Left lung (tissue), 10 donors: ENCODE data around the gene USP30. TPM values are rescaled to one million over a fixed set of nuclear protein-coding genes. Genes with fewer than 3 reads are reported as not detected.
"Not testable (repeated sequence)": the region's sequence is repeated elsewhere in the genome, so short reads cannot be mapped to it uniquely, and the experiment has no call there.

Source experiments
- ATAC-seq: fragments of 200-7000 bp; cut with Tn5 transposase; one replicate; pipeline ENCODE4 v1.9.1; 2020; ENCODE audit warnings: moderate library complexity
- DNase-seq, 4 donors: peaks; one replicate each; pipeline ENCODE4 v3.0.0-alpha.2; 2013 to 2020
- H3K27ac ChIP-seq, 2 donors: fragments of 200-600 bp; sonication (generic) in 1 of 2; one replicate each; pipeline versions ENCODE4 v1.5.0 to v1.8.0; 2020 to 2021
- H3K27me3 ChIP-seq, 2 donors: fragments of 200-600 bp; sonication (generic) in 1 of 2; one replicate each; pipeline versions ENCODE4 v1.5.0 to v1.8.0; 2020 to 2021
- H3K36me3 ChIP-seq, 2 donors: fragments of 200-600 bp; sonication (generic) in 1 of 2; one replicate each; pipeline versions ENCODE4 v1.5.0 to v1.8.0; 2020 to 2021
- H3K4me1 ChIP-seq, 2 donors: fragments of 200-600 bp; one replicate each; pipeline ENCODE4 v1.8.0; 2021
- H3K4me3 ChIP-seq, 2 donors: fragments of 200-600 bp; sonication (generic) in 1 of 2; one replicate each; pipeline versions ENCODE4 v1.5.0 to v1.8.0; 2020 to 2021; ENCODE audit warnings: mild to moderate bottlenecking in 1 of 2
- H3K9me3 ChIP-seq, 2 donors: fragments of 200-600 bp; sonication (generic) in 1 of 2; one replicate each; pipeline versions ENCODE4 v1.5.0 to v1.8.0; 2020 to 2021
- intact Hi-C, 2 donors: fragments of 100-400 bp; cut with DNase I; formaldehyde crosslinking; loops; one replicate each; pipeline versions ENCODE4 v1.11.2 to v1.14.2; 2022
- polyA plus RNA-seq, 6 donors: library from polyadenylated mRNA; unstranded; fragments of 120-200 nt; gene quantifications; one replicate each; pipeline ENCODE4 v1.2.1, GENCODE V29; 2013; ENCODE audit not compliant: insufficient read length in 6 of 6
- total RNA-seq, 2 donors: library from RNA; stranded (reverse); fragmentation: NEBNext Ultra II Directional; extraction: Animal tissue kit (Norgen Biotek cat#: 25700); gene quantifications; one replicate each; pipeline ENCODE4 v1.2.1, GENCODE V29; 2021
- TF ChIP-seq, protein P1 (sequence below), 2 donors: fragments of 200-600 bp; sonication (generic) in 1 of 2; IDR thresholded peaks; one replicate each; pipeline versions ENCODE4 v1.5.0 to v1.8.0; 2021; ENCODE audit warnings: antibody characterized with exemption in 2 of 2
- donor health status: DM: no; HTN: yes; CAD: no.
- donor health status: DM: no; HTN: no; CAD: no.

USP30 gene
- total and polyA plus RNA-seq, 8 donors: 7.1 to 28.0 (median 24.3) TPM

DNA sequence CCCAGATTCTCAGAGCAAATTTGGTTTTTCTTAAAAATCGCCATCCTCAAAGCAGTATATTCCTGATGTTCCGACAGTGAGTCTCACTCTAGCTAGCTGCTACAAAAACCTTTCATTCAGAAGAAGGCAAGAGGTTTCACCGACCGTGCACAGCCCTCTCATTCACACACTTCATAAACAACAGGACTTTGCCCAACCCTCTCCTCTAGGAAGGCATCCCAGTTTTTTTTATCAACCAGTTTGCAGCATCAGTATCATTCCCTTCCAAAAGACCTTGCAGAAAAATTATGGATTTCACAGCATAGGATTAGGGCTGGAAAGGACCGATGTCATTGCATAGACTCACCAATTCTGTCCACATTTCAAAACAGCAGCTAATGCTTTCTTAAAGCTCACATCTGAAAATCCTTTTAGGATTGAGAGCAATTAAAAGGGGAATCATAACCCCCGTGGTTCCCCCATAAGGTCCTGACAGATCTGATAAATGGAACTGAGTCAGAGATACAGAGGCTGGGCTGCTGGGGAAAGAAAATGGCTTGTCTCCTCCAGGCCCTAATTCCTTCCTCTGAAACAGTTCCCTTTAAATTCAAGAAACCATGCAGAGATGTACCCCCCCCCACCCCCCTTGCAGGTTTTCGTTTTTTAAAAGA, 32.1 kb upstream of the USP30 start:
- Histone ChIP-seq H3K27me3 (peaks cover 0 to 32% of the 10 kb centered on the region in 2 donors), H3K36me3 (no peaks in the 10 kb centered on the region), H3K27ac (no peak overlapping the region), H3K4me1 (no peaks in the 10 kb centered on the region), H3K9me3 (no peaks in the 10 kb centered on the region), H3K4me3 (no peak overlapping the region)
- intact Hi-C loops: no loop called here
- TF ChIP-seq, protein P1, sequence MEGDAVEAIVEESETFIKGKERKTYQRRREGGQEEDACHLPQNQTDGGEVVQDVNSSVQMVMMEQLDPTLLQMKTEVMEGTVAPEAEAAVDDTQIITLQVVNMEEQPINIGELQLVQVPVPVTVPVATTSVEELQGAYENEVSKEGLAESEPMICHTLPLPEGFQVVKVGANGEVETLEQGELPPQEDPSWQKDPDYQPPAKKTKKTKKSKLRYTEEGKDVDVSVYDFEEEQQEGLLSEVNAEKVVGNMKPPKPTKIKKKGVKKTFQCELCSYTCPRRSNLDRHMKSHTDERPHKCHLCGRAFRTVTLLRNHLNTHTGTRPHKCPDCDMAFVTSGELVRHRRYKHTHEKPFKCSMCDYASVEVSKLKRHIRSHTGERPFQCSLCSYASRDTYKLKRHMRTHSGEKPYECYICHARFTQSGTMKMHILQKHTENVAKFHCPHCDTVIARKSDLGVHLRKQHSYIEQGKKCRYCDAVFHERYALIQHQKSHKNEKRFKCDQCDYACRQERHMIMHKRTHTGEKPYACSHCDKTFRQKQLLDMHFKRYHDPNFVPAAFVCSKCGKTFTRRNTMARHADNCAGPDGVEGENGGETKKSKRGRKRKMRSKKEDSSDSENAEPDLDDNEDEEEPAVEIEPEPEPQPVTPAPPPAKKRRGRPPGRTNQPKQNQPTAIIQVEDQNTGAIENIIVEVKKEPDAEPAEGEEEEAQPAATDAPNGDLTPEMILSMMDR (IDR thresholded peaks at IDR 0.05): no peak
- no peak for ATAC-seq
- DNase-seq: no peak

DNA sequence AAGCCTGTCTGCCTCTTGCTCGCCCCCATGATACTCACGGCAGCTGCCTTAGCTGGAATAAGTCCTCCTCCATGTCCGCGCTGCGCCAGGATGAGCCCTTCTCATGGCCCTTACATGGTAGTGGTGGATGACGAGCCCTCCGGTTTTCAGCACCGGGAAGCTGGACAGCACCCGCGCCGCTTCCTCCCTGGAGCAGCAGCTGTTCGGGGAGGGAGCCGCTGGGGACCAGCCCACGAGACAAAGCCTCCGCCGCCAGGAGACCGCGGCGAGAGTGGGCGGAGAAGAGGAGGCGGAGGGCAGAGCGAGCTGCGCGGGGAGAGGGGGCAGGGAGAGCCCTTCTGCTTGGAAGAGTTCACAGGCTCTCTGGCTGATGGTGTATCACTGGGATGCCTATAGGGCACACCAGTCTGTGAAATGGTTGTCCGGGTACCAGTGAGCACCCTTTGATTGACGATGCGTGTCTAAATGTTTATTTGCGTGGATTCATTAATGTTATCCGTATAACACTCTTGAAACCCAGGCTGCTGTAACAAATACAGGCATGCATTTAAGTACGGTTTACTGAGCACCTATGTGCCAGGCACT, 31.5 kb upstream of the USP30 start, which contains the start of gene SVOP:
SVOP (minus strand) TSS at position 273 of the 585 bp plus-strand sequence; CDS start at position 73, 200 bp downstream.
- Histone ChIP-seq H3K4me1 (no peaks in the 10 kb centered on the region), H3K27ac (no peak within 1 kb of the TSS), H3K4me3 (no peak within 1 kb of the TSS), H3K36me3 (no peaks in the 10 kb centered on the region), H3K27me3 (peaks cover 0 to 29% of the 10 kb centered on the region in 2 donors), H3K9me3 (no peaks in the 10 kb centered on the region)
- DNase-seq: peak; percentile 78 to 90 (median 84)
- TF ChIP-seq, protein P1 (IDR thresholded peaks at IDR 0.05): no peak
- intact Hi-C loops: no loop called here
- ATAC-seq: peak; percentile 96

- H3K27me3 ChIP-seq: peaks cover 0 to 11% of the 10 kb centered on the region in 2 donors
- ATAC-seq (no peak), DNase-seq (no peak)
- no peak overlapping the region for H3K27ac ChIP-seq
- no peaks in the 10 kb centered on the region for H3K36me3 ChIP-seq
- TF ChIP-seq, protein P1 (IDR thresholded peaks at IDR 0.05): no peak
- no peaks in the 10 kb centered on the region for H3K4me1 ChIP-seq
- no peak overlapping the region for H3K4me3 ChIP-seq
- no peaks in the 10 kb centered on the region for H3K9me3 ChIP-seq
- intact Hi-C loops: no loop called here
Observed at GRCh38 chr12:109027767-109028166, 24.6 kb upstream of the USP30 start.

DNA sequence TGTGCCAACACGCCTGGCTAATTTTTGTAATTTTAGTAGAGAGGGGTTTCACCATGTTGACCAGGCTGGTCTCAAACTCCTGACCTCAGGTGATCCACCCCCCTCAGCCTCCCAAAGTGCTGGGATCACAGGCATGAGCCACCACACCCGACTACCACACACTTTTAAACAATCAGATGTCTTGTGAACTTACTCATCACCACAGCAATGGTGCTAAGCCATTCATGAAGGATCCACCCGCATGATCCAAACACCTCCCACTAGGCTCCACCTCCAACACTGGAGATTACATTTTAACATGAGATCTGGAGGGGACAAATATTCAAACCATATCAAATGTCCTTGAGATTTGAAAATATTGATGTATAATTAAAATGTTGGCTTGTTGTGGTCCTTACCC, 23.8 kb upstream of the USP30 start:
- intact Hi-C loops, H3K36me3 ChIP-seq, ATAC-seq, H3K4me1 ChIP-seq, H3K27ac ChIP-seq, DNase-seq, H3K4me3 ChIP-seq, H3K9me3 ChIP-seq: not testable (repeated sequence)
- peaks cover 0 to 11% of the 10 kb centered on the region in 2 donors for H3K27me3 ChIP-seq

GRCh38 chr12:109029411-109029810, 23.0 kb upstream of the USP30 start:
- H3K27me3 ChIP-seq: peaks cover 0 to 11% of the 10 kb centered on the region in 2 donors
- ATAC-seq: no peak

More at GRCh38 chr12:109029411-109029810, 23.0 kb upstream of the USP30 start:
- Histone ChIP-seq H3K36me3 (no peaks in the 10 kb centered on the region), H3K4me3 (no peak overlapping the region), H3K4me1 (no peaks in the 10 kb centered on the region), H3K9me3 (no peaks in the 10 kb centered on the region), H3K27ac (no peak overlapping the region)
- DNase-seq: no peak
- intact Hi-C loops: no loop called here
- TF ChIP-seq, protein P1 (IDR thresholded peaks at IDR 0.05): no peak
